RWPE2 (cell line): ENCODE results near the gene TMEM167B.
"Not testable (repeated sequence)": the region's sequence is repeated elsewhere in the genome, so short reads cannot be mapped to it uniquely, and the experiment has no call there.

Source experiments
- ATAC-seq: fragments of 200-7000 bp; cut with Tn5 transposase; 3 replicates; pipeline ENCODE4 v1.9.1; 2021; ENCODE audit warnings: low read depth
- DNase-seq: peaks from one replicate; pipeline ENCODE4 v3.0.0-alpha.2; 2020; ENCODE audit warnings: low spot score
- H3K27ac ChIP-seq: fragments of 450-650 bp; 2 replicates; pipeline ENCODE4 v1.5.1; 2017; ENCODE audit warnings: mild to moderate bottlenecking; ENCODE audit not compliant: poor library complexity, severe bottlenecking
- H3K27me3 ChIP-seq: fragments of 250-450 bp; sonication (Bioruptor Pico); 2 replicates; pipeline ENCODE4 v1.5.1; 2021; ENCODE audit warnings: mild to moderate bottlenecking, moderate library complexity; ENCODE audit not compliant: insufficient read depth, poor library complexity, severe bottlenecking
- H3K36me3 ChIP-seq: fragments of 250-450 bp; sonication (Bioruptor Pico); 2 replicates; pipeline ENCODE4 v1.5.1; 2020; ENCODE audit warnings: low read depth, mild to moderate bottlenecking, moderate library complexity
- H3K4me1 ChIP-seq: fragments of 250-450 bp; sonication (Bioruptor Pico); 2 replicates; pipeline ENCODE4 v1.5.1; 2021; ENCODE audit warnings: mild to moderate bottlenecking, moderate library complexity; ENCODE audit not compliant: insufficient read depth, poor library complexity, severe bottlenecking
- H3K4me3 ChIP-seq: fragments of 250-450 bp; sonication (Bioruptor Pico); 2 replicates; pipeline ENCODE4 v1.5.1; 2021; ENCODE audit warnings: mild to moderate bottlenecking, moderate library complexity; ENCODE audit not compliant: severe bottlenecking
- H3K9me3 ChIP-seq: fragments of 250-450 bp; sonication (Bioruptor Pico); 2 replicates; pipeline ENCODE4 v1.5.1; 2021; ENCODE audit warnings: mild to moderate bottlenecking, moderate library complexity; ENCODE audit not compliant: severe bottlenecking
- CTCF ChIP-seq: fragments of 450-650 bp; IDR thresholded peaks from one replicate; pipeline ENCODE4 v1.5.1; 2017; ENCODE audit warnings: mild to moderate bottlenecking, moderate library complexity; ENCODE audit not compliant: poor library complexity, severe bottlenecking

Gene TMEM167B

GRCh38 chr1:109136766-109137165 lies 46.2 kb downstream of the TMEM167B start:
- ATAC-seq (no peak), DNase-seq (no peak)
- no peaks in the 10 kb centered on the region for H3K4me1 ChIP-seq
- no peak overlapping the region for H3K4me3 ChIP-seq
- no peaks in the 10 kb centered on the region for H3K9me3 ChIP-seq
- H3K27me3 ChIP-seq, result no peaks in the 10 kb centered on the region
- H3K36me3 ChIP-seq, result no peaks in the 10 kb centered on the region
- TF ChIP-seq CTCF, result no peak
- H3K27ac ChIP-seq, result no peak overlapping the region

- Histone ChIP-seq H3K27me3 (no peaks in the 10 kb centered on the region), H3K36me3 (no peaks in the 10 kb centered on the region), H3K4me1 (no peaks in the 10 kb centered on the region), H3K27ac (no peak overlapping the region), H3K4me3 (no peak overlapping the region), H3K9me3 (no peaks in the 10 kb centered on the region)
- no peak for TF ChIP-seq CTCF
- DNase-seq (no peak), ATAC-seq (no peak)
Observed at GRCh38 chr1:109137958-109138357, 47.4 kb downstream of the TMEM167B start.

GRCh38 chr1:109138358-109138757 lies 47.8 kb downstream of the TMEM167B start:
- ATAC-seq, result no peak
- no peaks in the 10 kb centered on the region for H3K36me3 ChIP-seq
- no peaks in the 10 kb centered on the region for H3K4me1 ChIP-seq

GRCh38 chr1:109140392-109140791 lies 49.8 kb downstream of the TMEM167B start:
- Histone ChIP-seq H3K27me3 (no peaks in the 10 kb centered on the region), H3K4me1 (no peaks in the 10 kb centered on the region), H3K4me3 (no peak overlapping the region), H3K36me3 (no peaks in the 10 kb centered on the region), H3K9me3 (no peaks in the 10 kb centered on the region), H3K27ac (no peak overlapping the region)
- no peak for TF ChIP-seq CTCF
- ATAC-seq (no peak), DNase-seq (no peak)

More at GRCh38 chr1:109138358-109138757, 47.8 kb downstream of the TMEM167B start:
- Histone ChIP-seq H3K27ac (no peak overlapping the region), H3K9me3 (no peaks in the 10 kb centered on the region), H3K4me3 (no peak overlapping the region), H3K27me3 (no peaks in the 10 kb centered on the region)
- no peak for DNase-seq
- no peak for TF ChIP-seq CTCF

GRCh38 chr1:109142260-109142659 lies 51.7 kb downstream of the TMEM167B start:
- no peak overlapping the region for H3K27ac ChIP-seq
- no peak overlapping the region for H3K4me3 ChIP-seq
- no peak for DNase-seq
- no peaks in the 10 kb centered on the region for H3K36me3 ChIP-seq
- no peaks in the 10 kb centered on the region for H3K4me1 ChIP-seq
- no peak for ATAC-seq
- no peaks in the 10 kb centered on the region for H3K27me3 ChIP-seq
- no peak for TF ChIP-seq CTCF
- no peaks in the 10 kb centered on the region for H3K9me3 ChIP-seq

GRCh38 chr1:109142725-109143124 lies 52.2 kb downstream of the TMEM167B start:
- not testable (repeated sequence) for H3K4me1 ChIP-seq, H3K27ac ChIP-seq, H3K4me3 ChIP-seq, DNase-seq, H3K27me3 ChIP-seq, H3K36me3 ChIP-seq, H3K9me3 ChIP-seq, ATAC-seq
